Activated CD8-positive, alpha-beta memory T cell treated with anti-CD3 and anti-CD28 coated beads, Interleukin-2, amount 50 U/mL, for 1 hour (primary cell): ENCODE measurements around the gene MT1E.
"Not testable (repeated sequence)": the region's sequence is repeated elsewhere in the genome, so short reads cannot be mapped to it uniquely, and the experiment has no call there.

Source experiments
- DNase-seq: peaks from one replicate; pipeline ENCODE4 v3.0.0-alpha.2; 2020; ENCODE audit errors: extremely low read depth

Gene MT1E

DNA sequence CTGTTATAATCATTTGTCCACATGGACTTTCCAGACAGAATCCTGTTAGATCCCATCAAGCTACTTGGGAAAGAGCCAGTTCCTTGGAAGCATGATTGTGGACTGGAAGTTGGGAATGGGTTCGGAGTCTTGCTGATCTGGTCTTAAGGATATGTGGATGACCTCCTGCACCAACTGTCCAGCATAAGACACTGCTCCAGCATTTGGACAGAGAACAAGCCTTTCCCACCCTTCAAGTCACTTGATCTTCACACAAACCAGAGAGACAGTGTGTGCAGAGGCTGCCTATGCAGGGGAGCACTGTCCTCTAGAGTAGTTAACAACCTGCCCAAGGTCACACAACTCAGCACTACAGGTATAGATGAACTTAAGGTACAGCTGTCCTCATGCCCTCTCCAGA is 20.3 kb downstream of the MT1E start:
- DNase-seq: no peak

DNA sequence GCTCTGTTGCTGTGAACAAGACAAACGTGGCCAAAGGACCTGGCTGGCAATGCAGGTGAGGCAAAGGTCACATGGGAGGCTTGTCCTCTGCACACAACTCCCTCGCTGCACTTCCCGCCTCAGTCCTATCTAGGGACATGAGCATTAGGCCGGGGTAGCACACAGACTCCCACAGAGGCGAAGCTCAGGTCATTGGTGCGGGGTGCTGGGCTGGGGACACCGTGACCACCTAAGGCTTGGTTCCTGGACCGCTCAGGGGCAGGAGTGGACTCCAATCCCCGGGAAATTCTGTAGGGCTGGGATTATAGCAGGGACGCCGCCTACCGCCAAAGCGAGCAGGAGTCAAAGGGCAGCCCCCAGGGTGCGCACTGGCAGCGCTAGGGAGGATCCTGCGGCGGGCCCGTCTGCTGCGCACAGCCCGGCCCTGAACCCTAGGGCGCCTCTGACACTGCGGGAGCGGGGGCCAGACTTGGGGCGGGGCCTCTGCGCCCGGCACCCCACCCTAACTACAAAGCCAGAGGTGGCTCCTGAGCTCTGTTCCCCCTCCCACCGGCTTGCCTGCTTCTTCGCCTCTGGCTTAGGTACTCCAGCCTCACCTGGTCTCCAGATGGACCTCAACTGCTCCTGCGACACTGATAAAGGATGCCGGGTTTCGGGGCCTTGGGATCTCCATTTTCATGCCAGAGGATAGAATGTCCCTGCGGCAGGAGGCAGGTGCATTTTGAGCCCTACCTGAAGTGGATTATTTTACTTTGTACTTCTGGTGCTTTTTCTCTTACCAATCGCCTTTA is 22.3 kb downstream of the MT1E start:
- DNase-seq: no peak

GRCh38 chr16:56649271-56649670 is 23.7 kb downstream of the MT1E start:
- no peak for DNase-seq

DNA sequence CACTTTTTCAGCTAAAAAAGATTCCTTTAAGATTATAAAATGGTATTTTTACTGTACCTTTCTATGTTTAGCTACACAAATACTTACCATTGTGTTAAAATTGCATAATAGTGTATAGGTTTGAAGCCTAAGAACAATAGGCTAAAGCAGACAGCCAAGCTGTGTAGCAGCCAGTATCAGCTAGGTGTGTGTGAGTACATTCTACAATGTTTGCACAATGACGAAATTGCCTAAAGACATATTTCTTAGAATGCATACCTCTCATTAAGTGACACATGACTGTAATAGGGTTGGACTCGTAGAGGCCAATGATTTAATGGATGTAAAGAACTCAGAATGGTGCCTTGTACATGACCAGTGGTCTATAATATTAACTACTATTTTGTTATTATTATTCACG is 24.2 kb downstream of the MT1E start:
- DNase-seq: no peak

DNA sequence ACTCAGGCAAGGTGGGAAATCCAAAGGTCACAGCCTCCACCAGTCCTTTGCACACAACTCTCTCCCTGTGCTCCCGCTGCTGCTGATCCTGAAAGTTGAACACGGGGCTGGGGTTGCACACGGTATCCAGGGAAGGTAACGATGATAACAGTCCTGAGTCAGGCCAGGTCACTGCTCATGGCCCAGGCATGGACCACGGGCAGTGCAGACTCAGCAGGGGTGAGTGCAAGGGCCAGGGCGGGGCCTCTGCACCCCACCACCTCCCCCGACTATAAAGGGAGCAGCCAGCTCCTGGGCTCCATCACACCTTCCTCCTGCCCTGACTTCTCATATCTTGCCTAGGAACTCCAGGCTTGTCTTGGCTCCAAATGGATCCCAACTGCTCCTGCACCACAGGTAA is 26.0 kb downstream of the MT1E start, which contains the start of gene MT1B:
Gene MT1B, plus strand, starts transcription at position 301 of the 400 bp plus-strand sequence. Its CDS starts 68 bp downstream, at position 369.
- no peak for DNase-seq

- DNase-seq: no peak
These were observed 27.0 kb downstream of the MT1E start for GRCh38 chr16:56652600-56652999.

DNA sequence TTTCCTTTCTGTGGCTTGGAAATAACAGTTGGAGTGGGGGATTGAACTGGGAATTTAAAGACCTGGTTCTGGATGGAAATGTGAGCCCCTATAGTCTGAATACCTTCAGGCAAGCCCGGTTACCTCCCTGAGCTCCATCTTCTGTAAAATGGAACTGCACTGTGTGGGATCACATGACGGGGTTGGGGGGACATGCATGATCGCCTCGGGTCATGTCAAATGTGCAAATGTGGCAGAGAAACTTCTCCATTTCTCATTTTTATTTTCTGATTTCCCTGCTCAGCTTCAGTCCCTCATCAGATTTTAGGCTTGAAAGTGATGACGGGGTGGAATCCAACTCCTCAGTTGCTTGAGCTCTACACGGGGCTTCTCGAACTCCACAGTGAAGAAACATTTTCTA is 27.6 kb downstream of the MT1E start:
- DNase-seq: no peak

GRCh38 chr16:56657555-56658326 is 32.2 kb downstream of the MT1E start, which contains the start of gene MT1F:
Gene MT1F, plus strand, starts transcription at chr16:56657959. Its CDS starts 100 bp downstream, at chr16:56658059.
- no peak for DNase-seq

DNA sequence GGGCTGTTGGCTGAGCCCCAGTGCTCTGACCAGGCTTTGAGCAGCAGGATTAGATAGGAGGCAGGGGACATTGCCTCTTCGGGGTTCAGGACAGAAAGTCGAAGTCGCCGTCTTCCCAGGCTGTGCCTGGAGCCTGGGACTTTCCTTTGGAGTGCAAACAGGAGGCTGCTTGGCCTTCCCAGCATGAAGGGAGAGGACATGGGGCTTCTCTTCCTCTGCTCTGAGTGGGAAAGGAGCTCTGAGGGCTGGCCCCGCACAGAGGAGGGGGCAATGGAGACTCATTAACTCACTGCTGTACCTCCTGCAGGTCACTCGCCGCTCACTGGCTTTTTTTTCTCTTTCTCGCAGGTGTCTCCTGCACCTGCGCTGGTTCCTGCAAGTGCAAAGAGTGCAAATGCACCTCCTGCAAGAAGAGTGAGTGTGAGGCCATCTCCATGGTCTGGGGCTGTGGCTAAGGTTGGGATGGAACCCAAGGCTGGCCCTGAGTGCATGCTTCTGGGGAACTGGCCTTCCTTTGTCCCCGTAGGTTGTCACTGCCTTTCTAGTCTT is 32.8 kb downstream of the MT1E start:
- DNase-seq: no peak

DNA sequence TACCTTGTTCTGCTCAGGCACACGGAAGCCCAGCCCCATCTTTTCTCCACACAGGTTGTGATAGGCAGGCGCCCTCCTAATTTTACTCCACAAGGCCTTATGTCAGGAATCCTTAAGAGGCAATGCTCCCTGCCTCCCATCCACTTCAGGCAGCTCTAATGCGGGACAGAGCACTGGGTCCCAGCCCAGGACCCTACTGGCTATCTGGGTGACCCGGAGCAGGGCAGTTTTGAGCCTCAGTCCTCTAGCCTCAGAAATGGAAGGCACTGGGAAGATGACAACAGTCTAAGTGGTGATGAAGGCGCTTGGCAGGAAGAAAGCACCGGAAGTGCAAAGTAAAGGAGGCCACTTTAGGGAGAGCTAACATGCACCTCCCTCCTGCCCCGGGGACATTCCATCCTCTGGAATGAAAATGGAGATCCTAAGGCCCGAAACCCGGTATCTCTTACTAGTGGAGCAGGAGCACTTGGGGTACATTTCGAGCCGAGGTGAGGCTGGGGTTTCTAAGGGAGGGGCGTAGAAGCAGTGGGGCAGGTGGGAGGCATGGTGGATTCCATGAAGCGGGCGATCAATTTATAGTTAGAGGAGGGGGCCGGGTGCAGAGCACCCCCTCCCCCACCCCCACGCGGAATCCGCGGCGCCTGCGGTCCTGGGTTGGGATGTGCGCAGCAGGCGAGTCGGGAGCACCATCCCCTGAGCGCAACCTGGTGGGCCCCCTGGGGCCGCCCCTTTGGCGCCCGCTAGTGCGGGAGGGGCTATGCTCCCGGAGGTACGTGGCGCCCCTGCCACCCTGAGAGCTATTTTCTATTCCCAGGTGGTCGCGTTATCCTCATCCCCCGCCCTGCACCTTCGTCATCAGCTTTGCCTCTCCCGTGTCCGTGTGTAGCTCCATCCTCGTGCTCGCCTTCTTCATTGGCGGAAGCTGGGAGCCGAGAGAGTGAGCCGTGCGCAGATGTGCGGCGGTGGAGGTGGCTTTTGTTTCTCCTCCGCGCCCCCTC is 37.1 kb downstream of the MT1E start:
- DNase-seq: no peak

- DNase-seq: no peak
These were observed 38.9 kb downstream of the MT1E start for GRCh38 chr16:56664506-56664905.

- DNase-seq: not testable (repeated sequence)
These were observed 40.0 kb downstream of the MT1E start for GRCh38 chr16:56665286-56666261.

- DNase-seq: no peak
These were observed 42.3 kb downstream of the MT1E start, which contains the start of gene MT1G for GRCh38 chr16:56667581-56668571. Gene MT1G, minus strand, starts transcription at chr16:56668065. Its CDS starts 72 bp downstream, at chr16:56667993.

DNA sequence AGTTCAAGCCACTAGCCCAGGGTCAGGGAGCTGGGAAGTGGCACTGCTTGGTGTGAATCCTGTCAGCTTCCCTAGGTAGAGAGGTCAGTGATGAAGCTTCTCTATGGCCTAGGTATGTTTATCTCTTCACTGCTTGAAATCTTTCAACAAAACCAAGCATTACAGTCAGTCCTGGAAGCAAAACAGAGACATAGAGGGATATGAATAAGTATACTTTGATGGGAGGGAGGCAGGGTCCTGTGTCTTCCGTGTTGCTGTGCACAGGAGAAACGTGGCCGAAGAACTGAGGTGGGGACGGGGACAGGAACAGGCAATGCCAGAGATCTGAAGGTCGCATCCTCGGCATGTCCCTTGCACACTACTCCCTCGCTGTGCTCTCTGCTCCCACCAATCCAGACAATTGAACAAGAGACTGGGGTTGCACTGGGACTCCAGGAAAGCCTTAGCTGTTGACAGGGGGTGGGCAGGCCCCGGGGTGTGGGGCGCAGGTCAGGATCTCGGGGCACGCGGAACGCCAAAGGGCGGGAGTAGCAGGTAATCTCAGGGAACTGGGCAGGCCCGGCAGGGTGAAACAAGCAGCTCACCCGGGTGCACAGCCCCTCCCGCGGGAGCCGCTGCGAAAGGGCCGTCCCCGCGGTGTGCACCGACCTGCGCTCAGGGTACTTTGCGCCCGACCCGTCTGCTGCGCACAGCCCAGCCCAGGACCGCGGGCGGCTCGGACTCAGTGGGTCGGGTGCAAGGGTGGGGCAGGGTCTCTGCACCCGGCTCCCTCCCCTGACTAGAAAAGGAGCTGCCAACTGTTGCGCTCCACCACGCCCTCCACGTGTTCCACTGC is 43.6 kb downstream of the MT1E start, which contains the start of gene MT1H:
Gene MT1H, plus strand, starts transcription at position 810 of the 835 bp plus-strand sequence. CDS start 71 bp downstream, outside the sequence.
- no peak for DNase-seq

- DNase-seq: no peak
These were observed 44.4 kb downstream of the MT1E start for GRCh38 chr16:56669840-56670619.

DNA sequence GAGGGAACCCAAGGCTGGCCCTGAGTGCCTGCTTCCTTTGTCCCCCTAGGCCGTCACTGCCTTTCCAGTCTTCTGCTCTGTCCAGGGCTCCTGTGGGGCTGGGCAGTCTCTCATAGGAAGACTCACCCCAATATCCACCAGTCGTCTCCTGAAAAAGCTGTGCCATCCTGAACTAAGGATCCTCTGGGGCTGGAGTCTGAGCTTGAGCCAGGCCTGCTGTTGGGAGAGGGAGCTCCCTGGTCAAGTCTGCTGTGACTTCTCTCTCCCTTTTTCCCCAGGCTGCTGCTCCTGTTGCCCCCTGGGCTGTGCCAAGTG is 45.0 kb downstream of the MT1E start:
- DNase-seq: no peak

- not testable (repeated sequence) for DNase-seq
These were observed 46.1 kb downstream of the MT1E start for GRCh38 chr16:56671691-56672090.
